GM19467 (cell line): ENCODE data around the gene KRT82.
"Not testable (repeated sequence)": the region's sequence is repeated elsewhere in the genome, so short reads cannot be mapped to it uniquely, and the experiment has no call there.

ENCODE experiments used
- ATAC-seq: cut with Tn5 transposase; IDR thresholded peaks from one replicate; pipeline ENCODE4 v1.9.1; 2021; ENCODE audit warnings: mild to moderate bottlenecking, moderate library complexity; ENCODE audit not compliant: unreplicated experiment

KRT82 gene

DNA sequence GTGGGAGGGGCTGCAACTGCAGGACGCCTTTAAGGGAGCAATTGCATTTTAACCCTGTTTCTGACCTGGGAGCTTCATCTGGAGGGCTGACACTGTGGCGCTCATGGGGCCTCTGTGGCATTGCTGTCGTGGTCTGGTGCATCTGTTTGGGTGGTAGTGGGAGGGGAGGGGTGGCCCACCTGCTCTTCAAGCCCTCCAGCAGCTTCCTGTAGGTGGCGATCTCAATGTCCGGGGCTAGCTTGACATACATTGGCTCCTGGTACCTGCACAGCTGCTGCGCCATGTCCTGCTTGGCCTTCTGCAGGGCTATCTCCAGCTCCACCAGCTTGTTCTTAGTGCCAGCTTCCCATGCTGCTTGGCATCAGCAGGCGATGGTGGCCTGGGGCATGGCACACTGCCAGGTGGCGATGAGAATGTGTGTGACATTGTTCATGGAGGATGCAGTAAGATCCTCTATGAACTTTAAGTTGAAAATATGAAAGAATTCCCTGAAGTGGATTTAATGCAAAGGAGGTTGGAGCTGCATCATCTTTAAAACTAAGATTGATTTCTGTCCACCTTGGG, 7.7 kb upstream of the KRT82 start:
- no peak for ATAC-seq

DNA sequence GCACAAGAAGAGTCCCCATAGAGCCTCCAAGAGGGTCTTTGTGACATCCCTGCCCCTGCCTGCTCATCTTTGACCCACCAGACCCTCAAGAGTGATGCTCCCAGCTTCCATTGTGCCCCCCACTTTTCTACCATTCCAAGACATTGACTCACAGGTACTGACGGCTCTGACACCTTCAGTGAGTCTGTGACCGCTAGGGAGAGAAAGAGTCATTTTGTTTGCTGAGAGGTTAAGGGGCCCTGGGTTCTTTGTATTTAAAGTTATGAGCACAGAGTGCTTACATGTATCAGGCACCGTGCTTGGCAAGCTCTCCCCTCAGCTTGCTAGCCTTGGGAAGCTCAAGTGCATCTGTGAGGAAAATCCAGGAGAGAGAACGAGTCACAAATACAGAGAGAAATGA, 7.1 kb upstream of the KRT82 start:
- ATAC-seq, result no peak

DNA sequence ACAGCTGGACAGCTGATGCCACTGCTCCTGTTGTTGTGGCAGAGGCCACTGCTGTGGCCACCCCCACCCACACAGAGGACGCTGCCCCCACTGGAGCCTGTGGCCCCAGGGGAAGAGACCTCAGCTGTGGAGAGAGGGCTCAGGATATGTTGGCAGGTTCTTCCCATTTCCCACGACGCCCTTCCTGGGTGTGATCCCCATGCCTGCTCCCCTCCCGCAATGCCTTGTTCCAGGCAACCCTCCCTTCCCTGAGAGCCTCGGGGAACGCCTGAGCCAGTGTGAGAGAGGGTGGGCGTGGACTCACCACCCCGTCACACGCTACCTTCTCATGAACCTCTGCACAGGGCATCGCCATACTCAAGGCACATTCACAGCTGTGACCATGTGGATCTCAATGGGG, 5.7 kb upstream of the KRT82 start:
- no peak for ATAC-seq

DNA sequence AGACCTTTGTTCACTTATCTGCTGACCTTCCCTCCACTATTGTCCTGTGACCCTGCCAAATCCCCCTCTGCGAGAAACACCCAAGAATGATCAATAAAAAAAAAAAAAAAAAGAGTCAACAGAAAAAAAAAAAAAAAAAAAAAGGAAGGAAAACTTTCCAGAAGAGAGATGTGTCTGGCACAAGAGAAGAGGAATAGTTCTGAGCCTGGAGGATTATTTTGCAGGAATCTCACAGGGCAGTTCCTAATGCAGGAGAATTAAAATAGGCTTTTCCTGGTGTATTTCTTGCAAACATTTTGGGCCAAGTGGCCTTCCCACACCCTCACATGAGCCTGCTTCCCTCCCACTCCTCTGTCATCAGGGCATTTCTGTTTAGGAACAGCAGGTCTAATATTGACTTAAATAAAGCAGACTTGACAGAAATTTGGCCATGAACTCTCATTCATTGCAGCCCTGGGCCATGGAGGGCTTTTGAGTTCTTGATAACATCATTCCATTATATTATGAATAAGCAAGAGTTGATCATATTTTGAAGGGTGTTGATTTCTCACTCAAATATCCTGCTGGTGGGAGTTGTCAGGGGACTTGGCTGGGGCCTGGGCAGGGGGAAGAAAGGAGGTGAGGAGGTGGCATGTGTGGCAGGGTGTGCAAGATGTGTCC, 4.6 kb upstream of the KRT82 start:
- not testable (repeated sequence) for ATAC-seq

DNA sequence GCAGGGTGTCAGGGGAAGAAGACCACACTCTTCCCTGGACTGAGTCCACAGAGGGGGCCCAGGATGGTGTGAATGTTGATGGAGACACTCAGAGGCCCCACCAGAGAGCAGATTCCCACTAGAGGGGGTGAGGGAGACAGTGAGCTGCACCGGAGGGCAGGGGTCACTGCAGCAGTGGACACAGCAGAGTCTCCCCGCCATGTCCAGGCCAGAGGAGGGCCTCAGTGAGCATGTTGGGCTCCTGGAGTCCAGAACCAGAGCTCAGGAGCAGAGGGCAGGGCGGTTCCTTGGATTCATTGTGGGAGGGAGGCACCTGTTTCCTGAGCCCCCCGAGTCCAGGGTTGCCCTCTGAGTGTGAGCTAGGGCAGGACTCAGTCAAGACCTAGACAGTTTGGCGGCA, 1.8 kb upstream of the KRT82 start:
- ATAC-seq, result no peak

DNA sequence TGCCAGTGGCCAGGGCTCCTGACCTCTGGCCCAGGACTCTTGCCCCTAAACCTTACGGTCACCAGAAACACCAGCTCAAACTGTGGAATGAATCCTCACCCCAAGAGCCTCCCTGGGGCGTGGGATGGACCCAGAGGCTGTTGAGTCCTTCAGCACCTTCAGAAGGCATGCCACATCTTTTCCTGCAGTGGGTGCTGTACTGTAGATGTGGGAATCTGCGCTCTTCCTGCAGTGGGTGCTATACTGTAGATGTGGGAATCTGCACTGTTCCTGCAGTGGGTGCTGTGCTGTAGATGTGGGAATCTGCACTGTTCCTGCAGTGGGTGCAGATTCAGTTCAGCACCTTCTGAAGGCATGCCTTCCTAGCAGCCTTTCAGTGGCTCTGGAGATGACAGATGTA, 1.2 kb downstream of the KRT82 start:
- no peak for ATAC-seq

DNA sequence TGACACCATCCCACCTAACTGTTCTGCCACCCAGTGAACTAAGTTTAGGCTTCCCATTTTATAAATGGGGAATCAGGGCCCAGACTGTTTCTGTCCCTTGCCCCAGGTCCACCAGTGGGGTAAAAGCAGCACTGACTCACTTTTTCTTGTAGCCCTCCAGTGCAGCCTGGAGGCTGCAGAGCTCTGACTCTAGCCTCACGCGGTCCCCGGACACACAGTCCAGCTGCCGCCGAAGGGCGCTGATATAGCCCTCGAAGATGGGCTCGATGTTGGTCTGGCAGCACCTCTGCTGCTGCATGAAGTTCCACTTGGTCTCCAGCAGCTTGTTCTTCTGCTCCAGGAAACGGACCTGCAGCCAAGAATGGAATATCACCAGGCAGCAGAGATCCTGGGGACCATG, 2.6 kb downstream of the KRT82 start:
- ATAC-seq, result no peak

DNA sequence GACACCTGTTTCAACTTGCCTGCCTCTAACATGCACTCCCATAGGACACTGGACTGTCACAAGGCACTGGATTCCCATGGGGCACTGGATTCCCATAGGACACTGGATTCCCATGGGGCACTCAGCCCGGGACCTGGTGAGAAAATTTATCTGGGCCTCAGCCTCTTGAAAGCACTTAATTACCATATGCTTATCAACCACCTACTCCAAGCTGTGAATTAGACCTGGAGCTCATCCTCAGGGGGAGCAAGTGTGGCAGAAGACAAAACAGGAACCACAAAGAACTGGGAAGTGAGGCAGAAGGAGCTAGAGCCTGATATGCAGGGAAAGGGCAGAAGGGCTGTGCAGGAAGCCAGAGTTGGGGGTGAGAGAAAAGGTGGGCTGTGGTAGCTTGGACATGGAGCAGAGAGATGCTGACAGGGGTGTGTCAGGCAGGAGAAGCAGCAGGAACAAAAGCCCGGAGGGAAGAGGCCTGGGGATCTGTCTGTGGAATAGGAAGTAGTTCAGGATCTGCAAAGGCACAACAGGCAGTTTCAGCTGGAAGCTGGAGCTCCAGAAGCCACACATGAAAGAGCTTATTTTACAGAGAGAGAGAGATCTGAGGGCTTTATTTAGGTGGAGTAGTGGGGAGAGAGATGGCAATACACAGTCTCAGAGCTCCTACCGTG, 3.1 kb downstream of the KRT82 start:
- ATAC-seq, result no peak

DNA sequence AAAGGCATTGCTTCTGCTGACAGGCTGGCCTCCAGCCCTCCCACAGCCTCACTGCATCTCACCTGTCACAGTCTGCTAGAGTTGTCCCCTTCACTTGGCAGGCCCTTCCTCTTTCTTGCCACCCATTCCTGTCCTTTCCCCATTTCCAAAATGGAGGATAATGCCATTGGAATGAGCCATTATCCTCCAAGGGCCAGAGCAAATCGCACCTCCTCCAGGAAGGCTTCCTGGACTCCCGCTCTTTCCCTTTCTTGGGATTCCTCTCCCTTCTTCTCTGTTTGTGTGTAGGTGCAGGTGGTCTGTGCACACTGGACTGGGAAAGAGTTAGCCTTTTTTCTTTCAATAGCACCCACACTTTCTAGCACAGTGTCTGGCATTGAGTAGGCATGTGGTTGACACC, 3.8 kb downstream of the KRT82 start:
- ATAC-seq, result no peak

DNA sequence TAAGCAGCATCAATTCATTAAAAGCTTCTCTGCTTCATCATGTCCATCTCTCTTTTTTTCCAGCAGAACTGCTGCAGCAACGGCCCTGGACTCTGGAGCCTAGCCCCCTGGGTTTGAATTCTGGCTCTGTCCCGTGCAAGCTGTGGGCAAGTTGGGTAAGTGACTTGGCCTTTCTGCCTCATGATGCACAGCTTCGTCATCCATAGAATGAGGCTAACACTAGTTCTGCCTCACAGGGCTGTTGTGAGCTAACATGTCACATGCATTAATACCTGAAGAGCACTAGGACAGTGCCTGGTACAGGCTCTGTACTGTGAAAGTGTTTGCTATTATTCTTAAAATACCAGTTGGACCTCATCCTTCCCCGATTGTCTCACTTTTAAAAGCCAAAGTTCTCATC, 4.2 kb downstream of the KRT82 start:
- no peak for ATAC-seq

DNA sequence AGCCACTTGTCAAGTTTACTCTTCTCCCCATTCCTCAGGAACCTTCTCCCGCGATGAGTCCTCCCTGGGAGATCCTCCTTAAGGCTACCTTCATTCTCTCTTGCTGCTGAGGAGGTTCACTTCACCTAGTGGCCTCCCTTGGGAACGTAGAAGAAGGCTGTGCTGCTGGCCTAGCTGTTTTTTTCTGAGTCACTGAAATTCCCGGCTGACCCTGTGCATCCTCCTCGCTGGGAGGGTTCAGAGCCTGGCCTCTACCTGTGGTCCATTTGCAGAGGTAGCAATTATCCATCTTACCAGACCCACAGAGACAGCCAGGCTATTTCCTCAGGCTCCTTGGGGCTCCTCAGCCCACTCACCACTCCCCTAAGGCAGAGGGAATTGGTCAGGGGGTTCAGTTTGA, 4.6 kb downstream of the KRT82 start:
- no peak for ATAC-seq

DNA sequence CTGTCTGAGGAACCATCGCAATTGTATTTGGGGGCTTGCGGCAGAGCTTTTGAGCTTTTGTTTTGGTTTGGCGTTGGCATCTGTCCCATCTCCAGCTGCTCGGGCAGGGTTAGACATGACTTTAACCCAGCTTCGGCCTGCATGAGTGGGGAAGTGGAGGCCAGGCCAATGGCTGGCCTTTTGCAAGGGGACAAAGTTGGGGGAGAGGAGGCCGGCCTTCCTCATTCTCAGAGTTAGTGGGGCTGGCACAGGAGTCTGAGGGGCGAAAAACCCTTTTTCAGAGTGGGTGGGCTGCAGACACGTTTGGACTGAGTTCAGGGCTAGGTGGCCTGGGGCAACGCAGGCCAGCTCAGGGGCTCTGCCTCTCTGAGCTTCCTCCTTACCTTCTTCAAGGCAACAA, 5.2 kb downstream of the KRT82 start:
- no peak for ATAC-seq

DNA sequence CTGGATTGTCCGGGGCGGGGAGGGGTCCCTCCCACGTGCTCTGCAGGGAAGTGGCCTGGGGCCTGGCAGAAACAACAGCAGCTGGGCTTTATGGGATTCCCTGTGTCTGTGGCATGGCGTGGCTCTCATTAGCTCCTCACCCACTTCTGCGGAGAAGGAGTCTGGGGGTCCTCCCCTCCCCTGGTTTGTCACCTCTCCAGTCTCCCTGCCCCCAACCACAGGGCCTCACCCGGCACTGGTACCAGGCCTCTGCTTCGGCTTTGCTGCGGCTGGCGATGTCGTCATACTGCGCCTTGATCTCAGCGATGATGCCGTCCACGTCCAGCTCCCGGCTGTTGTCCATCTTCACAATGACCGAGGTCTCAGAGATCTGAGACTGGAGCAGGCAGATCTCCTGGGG, 6.4 kb downstream of the KRT82 start:
- ATAC-seq, result no peak

DNA sequence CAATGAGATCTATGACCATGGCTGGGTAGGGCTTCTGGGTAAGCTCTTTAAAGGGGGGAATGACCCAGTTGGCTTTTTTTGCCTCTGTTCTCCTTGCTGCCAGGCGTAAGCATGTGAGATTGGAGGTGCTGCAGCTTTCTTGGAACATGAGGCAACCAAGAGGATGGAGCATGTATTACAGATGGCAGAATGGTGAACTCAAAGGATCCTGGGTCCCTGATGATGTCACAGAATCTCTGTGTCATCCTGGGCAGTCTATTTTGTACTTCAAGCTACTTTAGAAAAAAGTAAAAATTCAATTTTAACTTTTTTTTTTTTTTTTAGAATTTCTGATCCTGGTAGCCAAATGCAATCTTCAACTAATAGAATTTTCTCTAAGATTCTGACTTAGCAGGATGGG, 8.0 kb downstream of the KRT82 start:
- no peak for ATAC-seq

DNA sequence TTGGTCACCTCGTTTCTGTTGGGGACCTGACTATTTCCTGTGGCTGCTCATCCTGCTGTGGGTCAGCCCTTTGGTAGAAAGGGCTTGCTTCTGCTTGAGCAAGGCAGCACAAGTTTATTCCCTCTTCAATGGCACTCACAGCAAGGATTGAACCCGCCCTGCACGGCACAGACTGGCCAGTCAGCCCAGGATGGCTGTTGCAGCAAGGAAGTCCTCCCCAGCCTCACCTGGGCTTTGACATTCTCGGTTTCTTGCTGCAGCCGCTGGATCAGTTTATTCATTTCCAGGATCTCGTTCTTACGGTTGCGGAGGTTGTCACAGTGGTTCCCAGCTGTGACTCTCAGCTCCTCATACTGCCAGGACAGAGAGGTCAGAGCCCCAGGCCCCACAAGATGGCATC, 9.5 kb downstream of the KRT82 start:
- no peak for ATAC-seq

DNA sequence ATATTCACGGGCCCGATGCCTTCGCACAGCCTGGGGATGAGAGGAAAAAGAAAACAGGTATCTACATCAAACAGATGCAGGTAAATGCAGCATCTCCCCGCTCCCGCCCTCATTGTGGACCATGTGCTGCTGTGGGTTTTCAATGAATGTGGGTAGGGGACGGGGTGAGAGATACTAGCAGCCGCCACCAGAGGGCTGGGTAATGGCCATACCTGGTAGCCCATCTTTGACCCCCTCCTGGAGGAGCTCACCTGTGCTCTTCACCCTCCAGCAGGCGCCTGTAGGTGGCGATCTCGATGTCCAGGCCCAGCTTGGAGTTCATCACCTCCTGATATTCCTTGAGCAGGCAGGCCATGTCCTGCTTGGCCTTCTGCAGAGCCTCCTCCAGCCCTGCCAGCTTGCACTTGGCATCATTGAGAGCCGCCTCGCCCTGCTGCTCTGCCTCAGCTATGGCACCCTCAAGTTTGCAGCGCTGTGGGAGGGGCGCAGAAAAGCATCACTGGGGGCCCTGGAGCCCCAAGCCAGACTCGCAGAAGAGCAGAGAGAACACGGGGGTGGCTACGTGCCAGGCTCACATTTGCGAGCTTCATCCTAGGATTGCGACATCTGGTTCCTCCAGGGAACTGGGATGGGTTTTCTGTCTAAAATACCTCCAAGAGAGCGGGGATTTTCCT, 10.2 kb downstream of the KRT82 start:
- ATAC-seq, result no peak

DNA sequence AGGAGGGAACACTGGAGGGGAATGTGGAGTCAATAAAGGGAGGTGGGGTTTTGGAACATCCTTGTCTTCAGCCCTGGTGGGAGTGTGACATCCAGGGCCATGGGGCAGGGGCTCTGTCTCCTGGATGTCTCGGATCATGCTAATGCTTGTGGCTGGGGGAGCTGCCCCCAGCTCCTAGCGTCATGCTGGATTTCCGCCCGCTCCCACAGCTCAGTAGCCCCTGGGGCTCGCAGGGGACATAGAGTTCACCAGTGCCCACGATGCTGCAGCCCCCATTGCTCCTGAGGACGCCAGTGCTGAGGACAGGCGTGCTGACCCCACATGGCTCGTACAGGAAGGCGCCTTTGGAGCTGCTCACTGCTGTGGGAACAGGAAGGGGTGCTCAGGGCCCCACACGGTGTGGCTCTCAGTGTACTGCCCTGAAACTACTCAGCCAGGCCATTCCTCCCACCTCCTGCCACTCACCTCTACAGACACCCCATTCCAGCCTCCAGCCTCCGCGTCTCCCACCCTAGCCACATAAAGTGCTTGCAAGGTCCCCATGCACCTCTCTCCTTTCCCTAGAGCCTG, 11.2 kb downstream of the KRT82 start:
- ATAC-seq, result no peak

DNA sequence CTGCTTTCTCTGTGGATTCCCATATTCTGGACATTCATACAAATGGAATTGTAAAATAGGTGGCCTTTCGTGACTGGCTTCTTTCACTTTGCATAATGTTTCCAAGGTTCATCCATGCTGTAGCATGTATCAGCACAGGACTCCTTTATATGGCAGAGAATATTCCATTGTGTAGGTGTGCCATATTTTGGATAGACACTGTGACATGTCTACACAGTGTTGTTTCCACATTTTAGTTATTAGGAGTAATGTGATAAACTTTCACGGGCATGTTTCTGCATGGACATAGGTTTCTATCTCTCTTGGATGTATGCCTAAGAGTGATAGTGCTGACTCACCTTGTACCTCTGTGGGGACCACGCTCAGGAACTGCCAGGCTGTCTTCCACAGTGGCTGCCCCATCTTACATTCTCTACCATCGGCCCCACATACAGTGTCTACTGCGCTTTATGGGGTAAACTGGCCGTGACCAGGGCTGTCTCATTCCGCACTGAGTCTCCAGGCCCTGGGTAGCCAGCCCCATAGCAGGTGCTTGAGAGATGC, 13.6 kb downstream of the KRT82 start:
- no peak for ATAC-seq

DNA sequence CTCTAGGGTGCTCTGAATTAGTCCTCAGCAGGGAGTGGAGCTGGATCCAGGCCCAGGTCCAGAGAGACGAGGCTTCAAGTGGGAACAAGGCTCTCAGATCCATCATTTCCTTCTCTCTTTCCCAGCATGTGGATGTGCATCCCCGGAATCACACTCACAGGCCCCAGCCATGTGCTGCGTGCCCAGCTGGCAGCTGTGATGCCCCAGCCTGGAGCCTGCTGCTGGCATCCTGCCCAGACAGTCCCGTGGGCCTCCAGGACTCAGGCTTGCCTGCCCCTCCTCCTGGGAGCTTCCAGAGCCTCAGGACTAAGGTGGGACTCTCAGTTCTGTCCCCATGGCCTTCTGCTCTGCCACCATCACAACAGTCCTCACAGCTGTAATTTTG, 14.5 kb downstream of the KRT82 start:
- no peak for ATAC-seq

DNA sequence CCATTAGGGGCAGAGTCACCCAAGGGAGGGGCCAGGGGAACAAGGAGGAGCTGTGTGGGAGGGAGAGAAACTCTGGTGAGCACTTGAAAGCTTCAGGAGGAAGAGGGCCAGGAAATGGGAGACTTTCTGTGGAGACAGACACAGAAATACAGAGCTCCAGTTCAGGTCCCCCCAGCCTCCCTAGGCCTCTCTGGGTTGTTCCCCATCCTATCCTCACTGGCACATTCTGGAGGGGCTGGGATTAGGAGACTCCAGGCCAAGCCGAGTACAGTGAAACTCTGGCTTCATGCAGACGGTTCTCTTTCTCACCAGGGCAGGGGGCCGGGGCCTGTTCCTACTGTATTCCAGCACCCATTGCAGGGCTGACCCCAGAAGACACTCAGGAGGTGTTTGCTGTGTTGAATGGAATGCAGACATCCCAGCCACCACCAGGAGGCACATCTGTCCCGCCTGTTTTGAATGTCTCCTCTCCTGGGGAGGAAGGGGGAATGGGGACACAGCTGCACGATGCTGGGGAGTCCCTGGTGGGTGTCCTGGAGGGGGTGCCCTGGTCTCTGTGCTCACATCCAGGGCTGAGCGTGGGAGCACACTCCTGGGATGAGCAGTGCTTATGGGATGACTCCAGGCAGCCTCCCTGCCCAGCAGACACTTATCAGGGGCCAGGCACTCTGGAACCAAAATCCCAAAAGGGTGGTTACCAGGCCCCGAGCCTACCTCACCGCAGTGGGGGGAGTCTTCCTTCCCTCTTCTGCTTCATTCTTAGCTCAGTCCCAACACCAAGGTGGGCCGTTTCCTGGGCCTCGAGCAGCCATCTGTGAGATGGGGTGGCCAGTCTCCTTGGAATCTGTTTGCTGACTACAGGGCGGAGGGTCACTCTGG, 15.2 kb downstream of the KRT82 start:
- ATAC-seq, result no peak
